Thymus (tissue), 14 donors: ENCODE data around the gene OR10G3. TPM values are rescaled to one million over a fixed set of nuclear protein-coding genes. Genes with fewer than 3 reads are reported as not detected.
"Not testable (repeated sequence)": the region's sequence is repeated elsewhere in the genome, so short reads cannot be mapped to it uniquely, and the experiment has no call there.

Experiments used
- DNase-seq, 9 donors: peaks; one replicate each; pipeline ENCODE4 v3.0.0-alpha.2; 2013; ENCODE audit warnings: low spot score in 9 of 9, low read depth in 6 of 9, missing footprints in 1 of 9
- H3K27ac ChIP-seq, 2 donors: one replicate each; pipeline ENCODE4 v1.5.1; 2013; ENCODE audit warnings: control low read depth in 1 of 2, low read depth in 1 of 2, low read length in 1 of 2, mild to moderate bottlenecking in 1 of 2, moderate library complexity in 1 of 2
- H3K27me3 ChIP-seq, 2 donors: one replicate each; pipeline ENCODE4 v1.5.1; 2013; ENCODE audit warnings: low read length in 1 of 2; ENCODE audit not compliant: control insufficient read depth in 2 of 2, insufficient read depth in 1 of 2
- H3K36me3 ChIP-seq, 2 donors: one replicate each; pipeline ENCODE4 v1.5.1; 2013; ENCODE audit warnings: low read length in 1 of 2, mild to moderate bottlenecking in 1 of 2, moderate library complexity in 1 of 2; ENCODE audit not compliant: control insufficient read depth in 2 of 2, insufficient read depth in 2 of 2
- H3K4me1 ChIP-seq, 2 donors: one replicate each; pipeline ENCODE4 v1.5.1; 2013; ENCODE audit warnings: low read length in 2 of 2; ENCODE audit not compliant: control insufficient read depth in 2 of 2, insufficient read depth in 2 of 2
- H3K4me3 ChIP-seq, 2 donors: one replicate each; pipeline ENCODE4 v1.5.1; 2013; ENCODE audit warnings: low read length in 2 of 2, control low read depth in 1 of 2, mild to moderate bottlenecking in 1 of 2
- H3K9me3 ChIP-seq, 2 donors: one replicate each; pipeline ENCODE4 v1.5.1; 2013; ENCODE audit warnings: low read length in 1 of 2, mild to moderate bottlenecking in 1 of 2; ENCODE audit not compliant: control insufficient read depth in 2 of 2, insufficient read depth in 1 of 2
- WGBS: extraction: QIAGEN DNeasy Blood & Tissue Kit; methylation state at CpG from one replicate; pipeline ENCODE4 v1.1.7; 2013; 5-methylcytosine and 5-hydroxymethylcytosine counted together
- long read RNA-seq, 10 donors: transcript quantifications; one replicate each; lab custom pipeline, GENCODE V29; 2026
- polyA plus RNA-seq: library from polyadenylated mRNA; stranded (reverse); fragments of 200-250 nt; gene quantifications from one replicate; pipeline ENCODE4 v1.2.3, GENCODE V29; 2013
- total RNA-seq: library from RNA; stranded (reverse); fragments of 120-200 nt; gene quantifications from one replicate; pipeline ENCODE4 v1.2.4, GENCODE V29; 2013
- donor health status: healthy.

The OR10G3 gene
- total RNA-seq (not detected), polyA plus RNA-seq (0.07 TPM)
- long read RNA-seq, donor 1, result 0 reads
- long read RNA-seq, donor 2, result 0 reads
- long read RNA-seq, donor 3, result 0 reads
- long read RNA-seq, donor 4, result 0 reads
- long read RNA-seq, donor 5, result 0 reads
- long read RNA-seq, donor 6, result 0 reads
- long read RNA-seq, donor 7, result 0 reads
- long read RNA-seq, donor 8, result 0 reads
- long read RNA-seq, donor 9, result 0 reads
- long read RNA-seq, donor 10, result 0 reads

GRCh38 chr14:21579976-21580375, at the start of gene OR10G3:
Gene OR10G3, minus strand, starts transcription at chr14:21580076. Its CDS starts 9,332 bp downstream, at chr14:21570744.
- no peaks in the 10 kb centered on the region for H3K4me1 ChIP-seq
- 76% methylated on average over 2 of the region's 2 CpGs for WGBS

GRCh38 chr14:21626491-21627230, 46.8 kb upstream of the OR10G3 start:
- H3K4me1 ChIP-seq, result no peaks in the 10 kb centered on the region
- H3K27ac ChIP-seq, result no peak overlapping the region
- WGBS, result 81% methylated on average over 3 of the region's 3 CpGs
- no peaks in the 10 kb centered on the region for H3K27me3 ChIP-seq
- H3K4me3 ChIP-seq, result no peak overlapping the region
- H3K36me3 ChIP-seq, result no peaks in the 10 kb centered on the region
- no peak for DNase-seq
- H3K9me3 ChIP-seq, result no peaks in the 10 kb centered on the region

More at GRCh38 chr14:21579976-21580375, at the start of gene OR10G3:
- Histone ChIP-seq H3K4me3 (no peak within 1 kb of the TSS), H3K27ac (no peak within 1 kb of the TSS), H3K27me3 (no peaks in the 10 kb centered on the region), H3K9me3 (no peaks in the 10 kb centered on the region), H3K36me3 (no peaks in the 10 kb centered on the region)
- no peak for DNase-seq

- 91% methylated on average over 8 of the region's 8 CpGs for WGBS
- Histone ChIP-seq H3K36me3 (no peaks in the 10 kb centered on the region), H3K9me3 (no peaks in the 10 kb centered on the region), H3K27me3 (no peaks in the 10 kb centered on the region), H3K27ac (no peak overlapping the region), H3K4me3 (no peak overlapping the region), H3K4me1 (no peaks in the 10 kb centered on the region)
- DNase-seq, result no peak
These were observed 37.7 kb upstream of the OR10G3 start for GRCh38 chr14:21617614-21618013.

- no peak overlapping the region for H3K27ac ChIP-seq
- no peaks in the 10 kb centered on the region for H3K4me1 ChIP-seq
- 56% methylated on average over 1 of the region's 1 CpG for WGBS
- H3K27me3 ChIP-seq, result no peaks in the 10 kb centered on the region
- no peaks in the 10 kb centered on the region for H3K36me3 ChIP-seq
- DNase-seq, result no peak
- H3K4me3 ChIP-seq, result no peak overlapping the region
- H3K9me3 ChIP-seq, result no peaks in the 10 kb centered on the region
These were observed 34.4 kb upstream of the OR10G3 start for GRCh38 chr14:21614240-21614639.

GRCh38 chr14:21612324-21612723, 32.4 kb upstream of the OR10G3 start:
- WGBS, result 91% methylated on average over 6 of the region's 6 CpGs
- Histone ChIP-seq H3K27ac (no peak overlapping the region), H3K9me3 (no peaks in the 10 kb centered on the region), H3K4me1 (no peaks in the 10 kb centered on the region), H3K36me3 (no peaks in the 10 kb centered on the region), H3K4me3 (no peak overlapping the region), H3K27me3 (no peaks in the 10 kb centered on the region)
- DNase-seq, result no peak

- H3K27me3 ChIP-seq, H3K4me3 ChIP-seq, DNase-seq, H3K36me3 ChIP-seq, H3K4me1 ChIP-seq, H3K27ac ChIP-seq, H3K9me3 ChIP-seq: not testable (repeated sequence)
- 90% methylated on average over 6 of the region's 8 CpGs for WGBS
These were observed 22.3 kb upstream of the OR10G3 start for GRCh38 chr14:21602181-21602580.

DNA sequence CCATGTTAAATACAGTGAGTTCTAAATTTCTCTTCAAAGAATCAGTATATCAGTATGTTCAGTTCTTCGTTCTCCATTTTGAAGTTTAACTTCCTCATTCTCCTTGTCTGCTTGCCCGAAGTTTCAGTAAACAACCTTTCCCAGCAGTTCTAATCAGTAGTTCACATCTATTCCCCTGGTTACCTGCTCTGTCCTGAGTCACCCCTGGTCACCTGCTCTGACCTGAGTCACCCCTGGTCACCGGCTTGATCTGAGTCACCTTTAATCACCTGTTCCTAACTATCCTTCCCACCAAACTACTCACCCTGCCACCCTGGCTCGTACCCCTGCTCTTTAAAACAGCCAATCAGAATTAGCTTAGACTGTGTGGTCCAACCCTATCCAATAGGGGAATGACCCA, 9.4 kb upstream of the OR10G3 start:
- H3K4me3 ChIP-seq, result no peak overlapping the region
- H3K27ac ChIP-seq, result no peak overlapping the region
- no peaks in the 10 kb centered on the region for H3K36me3 ChIP-seq
- H3K4me1 ChIP-seq, result no peaks in the 10 kb centered on the region
- 82% methylated on average over 4 of the region's 4 CpGs for WGBS
- DNase-seq, result no peak
- H3K27me3 ChIP-seq, result no peaks in the 10 kb centered on the region
- H3K9me3 ChIP-seq, result peaks cover 0 to 4% of the 10 kb centered on the region in 2 donors

- no peaks in the 10 kb centered on the region for H3K4me1 ChIP-seq
- H3K27ac ChIP-seq, result no peak overlapping the region
- H3K27me3 ChIP-seq, result no peaks in the 10 kb centered on the region
- DNase-seq, result no peak
- H3K36me3 ChIP-seq, result no peaks in the 10 kb centered on the region
- H3K9me3 ChIP-seq, result no peaks in the 10 kb centered on the region
- 90% methylated on average over 6 of the region's 6 CpGs for WGBS
- no peak overlapping the region for H3K4me3 ChIP-seq
These were observed 4.2 kb downstream of the OR10G3 start for GRCh38 chr14:21575661-21576060.

DNA sequence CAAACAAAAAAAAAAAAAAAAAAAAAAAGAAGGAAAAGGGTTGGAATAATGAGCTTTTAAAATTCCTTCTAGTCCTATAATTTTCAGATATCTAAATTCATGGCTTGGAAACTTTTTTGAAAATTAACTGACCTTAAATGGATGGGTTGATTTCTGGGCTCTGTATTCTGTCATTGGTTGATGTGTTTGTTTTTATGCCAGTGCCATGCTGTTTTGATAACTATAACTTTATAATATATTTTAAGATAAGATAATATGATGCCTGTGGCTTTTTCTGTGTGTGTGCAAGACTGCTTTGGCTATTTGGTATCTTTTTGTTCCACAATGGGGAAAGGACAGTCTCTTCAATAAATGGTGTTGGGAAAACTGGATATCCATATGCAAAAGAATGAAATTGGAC, 7.3 kb downstream of the OR10G3 start:
- DNase-seq, result no peak
- no peak overlapping the region for H3K4me3 ChIP-seq
- no peaks in the 10 kb centered on the region for H3K9me3 ChIP-seq
- no peaks in the 10 kb centered on the region for H3K36me3 ChIP-seq
- no peak overlapping the region for H3K27ac ChIP-seq
- H3K4me1 ChIP-seq, result no peaks in the 10 kb centered on the region
- peaks cover 0 to 5% of the 10 kb centered on the region in 2 donors for H3K27me3 ChIP-seq
